Stimulated activated naive CD8-positive, alpha-beta T cell treated with anti-CD3 and anti-CD28 coated beads, Interleukin-15, Interleukin-2, amounts not matched to agents 100 ng/mL and 50 ng/mL, for 24 hours (primary cell): ENCODE measurements around the gene ZNF629.

Experiments used
- H3K27ac Mint-ChIP-seq: one replicate; pipeline ENCODE4 v1.8.0; 2021; ENCODE audit warnings: mild to moderate bottlenecking, mixed read lengths
- H3K27me3 Mint-ChIP-seq: one replicate; pipeline ENCODE4 v1.8.0; 2021; ENCODE audit warnings: mixed read lengths
- H3K36me3 Mint-ChIP-seq: one replicate; pipeline ENCODE4 v1.8.0; 2021; ENCODE audit warnings: low read depth, mixed read lengths
- H3K4me1 Mint-ChIP-seq: one replicate; pipeline ENCODE4 v1.8.0; 2021; ENCODE audit warnings: low read depth, mixed read lengths
- H3K4me3 Mint-ChIP-seq: one replicate; pipeline ENCODE4 v1.8.0; 2021; ENCODE audit warnings: mild to moderate bottlenecking, mixed read lengths
- H3K9me3 Mint-ChIP-seq: one replicate; pipeline ENCODE4 v1.8.0; 2021; ENCODE audit warnings: mixed read lengths

ZNF629 gene

GRCh38 chr16:30748634-30749445 lies 38.2 kb downstream of the ZNF629 start:
- H3K27me3 Mint-ChIP-seq: no peaks in the 10 kb centered on the region
- no peaks in the 10 kb centered on the region for H3K9me3 Mint-ChIP-seq
- peaks cover 31% of the 10 kb centered on the region for H3K36me3 Mint-ChIP-seq
- peaks cover 23% of the 10 kb centered on the region for H3K4me1 Mint-ChIP-seq
- peak overlapping the region; percentile 90 for H3K4me3 Mint-ChIP-seq
- H3K27ac Mint-ChIP-seq: peak overlapping the region; percentile 93

GRCh38 chr16:30747799-30748633 lies 39.0 kb downstream of the ZNF629 start, which contains the start of gene PHKG2:
Gene PHKG2 (plus strand): TSS chr16:30748425. CDS start chr16:30748821, 396 bp downstream.
- H3K27ac Mint-ChIP-seq: peak within 1 kb of the TSS; percentile 93
- peaks cover 23% of the 10 kb centered on the region for H3K4me1 Mint-ChIP-seq
- H3K36me3 Mint-ChIP-seq: peaks cover 31% of the 10 kb centered on the region
- H3K9me3 Mint-ChIP-seq: no peaks in the 10 kb centered on the region
- no peaks in the 10 kb centered on the region for H3K27me3 Mint-ChIP-seq
- H3K4me3 Mint-ChIP-seq: peak within 1 kb of the TSS; percentile 90

GRCh38 chr16:30747331-30747730 lies 39.7 kb downstream of the ZNF629 start:
- peaks cover 23% of the 10 kb centered on the region for H3K4me1 Mint-ChIP-seq
- H3K36me3 Mint-ChIP-seq: peaks cover 30% of the 10 kb centered on the region
- no peaks in the 10 kb centered on the region for H3K27me3 Mint-ChIP-seq
- H3K9me3 Mint-ChIP-seq: no peaks in the 10 kb centered on the region
- H3K27ac Mint-ChIP-seq: peak overlapping the region; percentile 80
- H3K4me3 Mint-ChIP-seq: peak overlapping the region; percentile 90

- Mint-ChIP-seq H3K4me3 (no peak overlapping the region), H3K9me3 (no peaks in the 10 kb centered on the region), H3K36me3 (peaks cover 36% of the 10 kb centered on the region), H3K27ac (no peak overlapping the region), H3K4me1 (peaks cover 23% of the 10 kb centered on the region), H3K27me3 (no peaks in the 10 kb centered on the region)
These were observed 40.3 kb downstream of the ZNF629 start for GRCh38 chr16:30746638-30747175.

GRCh38 chr16:30745082-30745481 lies 41.9 kb downstream of the ZNF629 start:
- peak overlapping the region; percentile 18 for H3K27ac Mint-ChIP-seq
- no peak overlapping the region for H3K4me3 Mint-ChIP-seq
- peaks cover 32% of the 10 kb centered on the region for H3K4me1 Mint-ChIP-seq
- H3K27me3 Mint-ChIP-seq: no peaks in the 10 kb centered on the region
- H3K36me3 Mint-ChIP-seq: peaks cover 36% of the 10 kb centered on the region
- H3K9me3 Mint-ChIP-seq: no peaks in the 10 kb centered on the region

- Mint-ChIP-seq H3K36me3 (peaks cover 33% of the 10 kb centered on the region), H3K9me3 (no peaks in the 10 kb centered on the region), H3K4me1 (peaks cover 25% of the 10 kb centered on the region), H3K4me3 (no peak overlapping the region), H3K27me3 (no peaks in the 10 kb centered on the region), H3K27ac (no peak overlapping the region)
These were observed 42.8 kb downstream of the ZNF629 start for GRCh38 chr16:30744183-30744582.

- H3K27ac Mint-ChIP-seq: peak overlapping the region; percentile 61
- no peak overlapping the region for H3K4me3 Mint-ChIP-seq
- peaks cover 36% of the 10 kb centered on the region for H3K36me3 Mint-ChIP-seq
- no peaks in the 10 kb centered on the region for H3K9me3 Mint-ChIP-seq
- no peaks in the 10 kb centered on the region for H3K27me3 Mint-ChIP-seq
- peaks cover 21% of the 10 kb centered on the region for H3K4me1 Mint-ChIP-seq
These were observed 43.3 kb downstream of the ZNF629 start for GRCh38 chr16:30743716-30744115.

GRCh38 chr16:30741461-30741914 lies 45.5 kb downstream of the ZNF629 start:
- H3K4me1 Mint-ChIP-seq: peaks cover 10% of the 10 kb centered on the region
- H3K36me3 Mint-ChIP-seq: peaks cover 57% of the 10 kb centered on the region
- no peaks in the 10 kb centered on the region for H3K9me3 Mint-ChIP-seq
- peak overlapping the region; percentile 42 for H3K27ac Mint-ChIP-seq
- H3K27me3 Mint-ChIP-seq: no peaks in the 10 kb centered on the region
- no peak overlapping the region for H3K4me3 Mint-ChIP-seq

GRCh38 chr16:30740364-30741251 lies 46.4 kb downstream of the ZNF629 start:
- H3K4me1 Mint-ChIP-seq: peaks cover 10% of the 10 kb centered on the region
- no peaks in the 10 kb centered on the region for H3K27me3 Mint-ChIP-seq
- peaks cover 63% of the 10 kb centered on the region for H3K36me3 Mint-ChIP-seq
- H3K4me3 Mint-ChIP-seq: no peak overlapping the region
- peak overlapping the region; percentile 48 for H3K27ac Mint-ChIP-seq
- no peaks in the 10 kb centered on the region for H3K9me3 Mint-ChIP-seq

- peaks cover 62% of the 10 kb centered on the region for H3K36me3 Mint-ChIP-seq
- no peak overlapping the region for H3K27ac Mint-ChIP-seq
- no peaks in the 10 kb centered on the region for H3K27me3 Mint-ChIP-seq
- peaks cover 10% of the 10 kb centered on the region for H3K4me1 Mint-ChIP-seq
- no peaks in the 10 kb centered on the region for H3K9me3 Mint-ChIP-seq
- H3K4me3 Mint-ChIP-seq: no peak overlapping the region
These were observed 47.7 kb downstream of the ZNF629 start for GRCh38 chr16:30738984-30739951.

- Mint-ChIP-seq H3K9me3 (no peaks in the 10 kb centered on the region), H3K27me3 (no peaks in the 10 kb centered on the region)
These were observed 49.0 kb downstream of the ZNF629 start for GRCh38 chr16:30737794-30738648.

GRCh38 chr16:30736995-30737793 lies 49.8 kb downstream of the ZNF629 start:
- H3K27ac Mint-ChIP-seq: peak overlapping the region; percentile 59
- peaks cover 69% of the 10 kb centered on the region for H3K36me3 Mint-ChIP-seq
- no peaks in the 10 kb centered on the region for H3K9me3 Mint-ChIP-seq
- H3K27me3 Mint-ChIP-seq: no peaks in the 10 kb centered on the region
- no peak overlapping the region for H3K4me3 Mint-ChIP-seq
- H3K4me1 Mint-ChIP-seq: peaks cover 10% of the 10 kb centered on the region

More at GRCh38 chr16:30737794-30738648, 49.0 kb downstream of the ZNF629 start:
- no peak overlapping the region for H3K27ac Mint-ChIP-seq
- H3K4me3 Mint-ChIP-seq: no peak overlapping the region
- peaks cover 67% of the 10 kb centered on the region for H3K36me3 Mint-ChIP-seq
- H3K4me1 Mint-ChIP-seq: peaks cover 10% of the 10 kb centered on the region
